GM04504 (cell line): ENCODE measurements around the gene FBXL12.
"Not testable (repeated sequence)": the region's sequence is repeated elsewhere in the genome, so short reads cannot be mapped to it uniquely, and the experiment has no call there.

Experiments used
- DNase-seq: peaks from one replicate; pipeline ENCODE4 v3.0.0-alpha.2; 2012; ENCODE audit warnings: low read depth

FBXL12 gene

GRCh38 chr19:9838324-9838723, 19.4 kb upstream of the FBXL12 start:
- DNase-seq: no peak

GRCh38 chr19:9836021-9836420, 17.1 kb upstream of the FBXL12 start:
- DNase-seq: peak; percentile 23

GRCh38 chr19:9835507-9835949, 16.6 kb upstream of the FBXL12 start:
- DNase-seq: no peak

DNA sequence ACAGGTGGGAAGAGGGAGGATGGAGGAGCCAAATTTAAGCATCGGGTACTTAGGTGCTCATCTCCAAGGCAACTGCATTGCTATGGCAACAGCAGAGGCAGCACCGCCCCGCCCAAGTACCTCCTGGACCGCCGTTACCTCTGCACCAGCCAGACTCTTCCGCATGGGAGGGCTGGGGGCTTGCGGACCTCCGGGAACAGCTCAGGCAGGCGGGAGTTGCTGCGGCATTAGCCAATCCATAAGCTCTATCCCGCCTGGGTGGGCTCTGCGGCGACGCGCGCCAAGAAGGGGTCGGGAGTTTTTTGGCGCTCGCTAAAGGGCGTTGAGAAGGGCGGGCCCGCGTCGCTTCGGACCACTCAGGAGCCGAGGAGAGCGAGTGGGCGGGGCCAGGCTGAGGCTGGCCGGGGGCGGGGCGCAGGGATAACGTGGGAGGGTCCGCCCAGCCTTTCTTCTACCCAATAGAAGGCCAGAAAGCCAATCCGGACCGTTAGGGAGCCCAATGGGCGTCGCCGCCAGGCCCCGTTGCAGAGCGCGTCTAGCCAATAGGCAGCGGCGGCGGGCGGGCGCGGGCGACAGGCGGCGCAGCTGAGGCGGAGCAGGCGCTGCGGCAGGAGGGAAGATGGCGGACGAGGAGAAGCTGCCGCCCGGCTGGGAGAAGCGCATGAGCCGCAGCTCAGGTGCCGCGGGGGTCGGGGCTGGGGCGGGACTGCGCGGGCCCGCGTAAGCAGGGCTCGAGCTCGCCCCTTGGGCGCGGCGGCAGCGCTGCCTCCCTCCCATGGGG, 16.0 kb upstream of the FBXL12 start, which contains the start of gene PIN1:
PIN1 (plus strand) TSS at position 593 of the 781 bp plus-strand sequence; CDS start at position 620, 27 bp downstream.
- DNase-seq: peak; percentile 97

GRCh38 chr19:9834307-9834725, 15.4 kb upstream of the FBXL12 start:
- no peak for DNase-seq

DNA sequence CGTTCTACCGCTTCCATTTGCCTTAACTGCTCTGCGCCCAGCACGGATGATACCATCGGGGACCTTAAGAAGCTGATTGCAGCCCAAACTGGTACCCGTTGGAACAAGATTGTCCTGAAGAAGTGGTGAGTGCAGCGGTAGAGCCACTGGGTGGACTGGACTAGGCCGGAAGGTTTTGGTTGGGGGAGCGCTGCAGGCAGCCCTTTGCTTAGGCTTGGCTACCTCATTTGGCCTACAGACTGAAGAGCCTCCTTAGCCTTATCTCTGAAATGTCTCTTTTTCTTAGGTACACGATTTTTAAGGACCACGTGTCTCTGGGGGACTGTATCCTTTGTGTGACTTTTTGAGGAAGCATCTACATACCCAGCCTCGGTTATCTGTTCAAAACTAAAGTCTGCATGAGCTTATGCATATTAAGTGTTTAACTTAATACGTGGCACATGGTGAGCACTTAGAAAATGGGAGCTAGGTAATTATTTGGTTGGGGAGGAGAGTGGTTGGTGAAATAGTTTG, 9.7 kb upstream of the FBXL12 start:
- DNase-seq: no peak

GRCh38 chr19:9827289-9828238, 8.7 kb upstream of the FBXL12 start, which contains the start of gene UBL5:
TSS of gene UBL5 (plus strand) at chr19:9827918. CDS start at chr19:9828338, 420 bp downstream.
- peak; percentile 60 for DNase-seq

DNA sequence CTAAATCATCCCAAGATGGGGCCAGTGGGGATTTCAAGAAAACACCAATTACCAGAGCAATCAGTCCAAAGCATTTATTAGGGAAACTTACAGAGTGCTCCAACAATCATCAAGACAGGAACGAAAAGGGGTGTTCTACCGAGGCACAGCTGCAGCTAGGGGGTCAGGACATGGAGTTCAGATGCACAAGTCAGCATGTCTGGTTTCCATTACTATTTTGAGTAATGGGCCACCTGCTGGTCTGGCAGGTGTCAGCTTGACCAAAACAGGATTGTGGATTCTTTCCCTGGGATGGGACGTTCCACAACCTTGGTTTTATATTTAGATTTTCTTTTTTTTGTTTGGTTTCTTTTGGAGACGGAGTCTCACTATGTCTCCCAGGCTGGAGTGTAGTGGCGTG, 4.9 kb upstream of the FBXL12 start:
- no peak for DNase-seq

- DNase-seq: not testable (repeated sequence)
Observed at GRCh38 chr19:9820034-9820433, 1.2 kb upstream of the FBXL12 start.

GRCh38 chr19:9819596-9819909, 674 bp upstream of the FBXL12 start:
- DNase-seq: no peak

- no peak for DNase-seq
Observed at GRCh38 chr19:9818175-9818733, 625 bp downstream of the FBXL12 start.

DNA sequence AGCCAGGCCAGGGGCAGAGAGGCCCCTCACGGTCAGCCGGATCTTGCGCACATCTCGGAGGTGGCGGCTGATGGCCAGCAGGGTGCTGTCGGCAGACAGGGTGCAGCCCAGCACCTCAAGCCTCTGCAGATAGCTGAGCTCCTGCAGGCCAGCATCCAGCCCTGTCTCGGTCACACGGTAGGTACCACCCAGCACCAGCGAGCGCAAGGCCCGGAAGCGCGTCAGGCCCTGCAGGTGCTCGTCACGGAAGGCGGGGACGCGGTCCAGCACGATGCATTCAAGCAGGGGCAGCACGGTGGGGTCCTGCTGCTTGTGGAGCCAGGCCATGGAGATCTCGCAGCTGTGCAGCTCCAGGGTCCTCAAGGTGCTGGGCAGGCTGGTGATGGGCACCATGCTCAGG, 7.7 kb downstream of the FBXL12 start:
- DNase-seq: no peak

DNA sequence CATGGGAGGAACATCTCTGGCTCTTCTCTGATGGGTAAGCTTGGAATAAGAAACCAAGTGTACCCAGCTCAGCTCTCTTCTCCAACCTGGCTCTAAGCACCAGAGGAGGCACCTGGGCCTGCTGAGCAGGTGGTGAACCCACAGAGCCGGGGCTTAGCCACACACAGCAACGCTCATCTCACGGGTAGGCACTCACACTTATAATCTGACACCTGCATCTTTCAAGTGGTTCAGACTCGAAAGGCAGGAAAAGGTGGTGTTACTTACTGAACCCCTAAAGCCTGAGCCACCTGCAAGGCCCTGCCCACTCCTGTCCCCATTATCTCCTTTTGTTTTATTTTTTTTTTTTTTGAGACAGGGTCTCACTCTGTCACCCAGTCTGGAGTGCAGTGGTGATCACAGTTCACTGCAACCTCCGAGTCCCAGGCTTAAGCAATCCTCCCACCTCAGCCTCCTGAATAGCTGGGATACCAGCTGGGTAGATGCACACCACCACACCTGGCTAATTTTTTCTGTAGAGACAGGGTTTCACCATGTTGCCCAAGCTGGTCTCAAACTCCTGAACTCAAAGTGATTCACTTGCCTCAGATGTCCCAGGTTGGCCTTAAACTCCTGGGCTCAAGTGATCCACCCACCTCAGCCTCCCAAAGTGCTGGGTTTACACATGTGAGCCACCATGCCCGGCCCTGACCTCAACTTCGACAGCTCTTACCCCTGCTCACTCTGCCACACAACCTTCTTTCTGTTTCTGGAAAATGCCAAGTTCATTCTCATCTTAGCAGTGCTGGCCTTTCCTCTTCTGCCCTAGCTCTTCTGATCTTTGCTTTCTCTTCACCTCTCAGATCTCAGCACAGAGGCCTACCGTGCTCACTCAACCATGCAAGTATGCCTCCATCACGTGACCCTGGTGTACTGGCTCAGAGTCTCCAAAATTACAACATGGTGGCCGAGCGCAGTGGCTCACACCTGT, 9.7 kb downstream of the FBXL12 start:
- no peak for DNase-seq

GRCh38 chr19:9806803-9807202, 12.1 kb downstream of the FBXL12 start:
- DNase-seq: no peak

DNA sequence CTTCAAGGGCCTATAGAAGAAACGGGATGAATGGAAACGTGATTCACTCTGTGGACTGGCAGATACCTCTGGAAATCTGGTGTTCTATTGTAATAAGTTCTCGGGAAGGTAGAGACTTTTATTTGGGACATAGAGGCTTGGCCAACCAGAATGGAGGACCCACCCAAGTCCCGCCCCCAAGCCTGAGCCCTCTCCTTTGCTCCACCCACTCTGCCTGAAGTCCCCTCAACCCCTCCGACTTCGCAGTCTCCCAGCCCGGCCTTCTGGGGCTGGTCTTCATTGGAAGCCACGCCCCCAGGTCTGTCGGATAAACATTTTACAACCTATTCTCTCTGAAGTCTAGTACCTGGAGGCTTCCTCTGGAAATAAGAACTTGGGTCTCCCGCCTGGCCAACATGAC, 16.9 kb downstream of the FBXL12 start:
- DNase-seq: no peak

DNA sequence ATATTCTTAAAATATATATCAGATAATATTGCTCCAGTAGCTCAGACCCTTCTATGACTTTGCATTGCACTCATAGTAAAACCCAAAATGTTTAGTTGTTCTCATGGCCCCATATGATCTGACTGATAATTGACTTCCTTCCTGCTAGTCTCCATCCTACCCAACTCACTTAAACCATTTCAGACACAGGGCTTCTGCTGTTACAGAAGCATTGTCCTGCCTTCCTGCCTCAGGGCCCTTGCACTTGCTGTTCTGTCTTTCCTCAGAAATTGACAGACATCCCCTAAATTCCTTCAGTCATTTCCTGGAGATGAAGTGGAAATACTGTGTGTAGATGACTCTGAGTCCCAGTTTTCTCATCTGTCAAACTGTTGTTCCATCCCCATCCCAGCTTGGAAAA, 19.7 kb downstream of the FBXL12 start:
- DNase-seq: no peak

- DNase-seq: no peak
Observed at GRCh38 chr19:9797871-9798270, 21.0 kb downstream of the FBXL12 start.

GRCh38 chr19:9796113-9796773, 22.6 kb downstream of the FBXL12 start:
- peak; percentile 72 for DNase-seq

GRCh38 chr19:9793071-9793591, 25.7 kb downstream of the FBXL12 start:
- no peak for DNase-seq
